ENCODE results near the gene HOXA4.

GRCh38 chr7:27095897-27096767 is 34.4 kb downstream of the HOXA4 start, which contains the start of gene HOXA1:
- TF ChIP-seq CTCF (IDR thresholded peaks at IDR 0.05) = no peak
- no peak for TF ChIP-seq POLR2A (IDR thresholded peaks at IDR 0.05)
